SK-N-SH (cell line): ENCODE measurements around the gene MYO1H. TPM values are rescaled to one million over a fixed set of nuclear protein-coding genes. Genes with fewer than 3 reads are reported as not detected.
A peak's percentile ranks its signal among the peaks of the same experiment; 100 is the strongest.

Experiments
- CTCF ChIA-PET: fragments of 300-600, 350-600 bp; formaldehyde crosslinking; extraction: SDS; loops from one replicate; lab custom pipeline; 2021; lab: Yijun Ruan, JAX
- POLR2A ChIA-PET: fragments of 350-600 bp; sonication (Branson Sonifier 250); formaldehyde crosslinking; extraction: SDS; loops from one replicate; lab custom pipeline; 2020; ENCODE audit warnings: antibody characterized with exemption, inconsistent platforms; lab: Yijun Ruan, JAX
- DNase-seq: peaks from one replicate; pipeline ENCODE4 v3.0.0; 2012
- H2AFZ ChIP-seq: fragments of 200-600 bp; sonication (generic); 2 replicates; pipeline ENCODE4 v1.8.1; 2016; ENCODE audit warnings: antibody characterized with exemption, mild to moderate bottlenecking, low read depth
- H3F3A ChIP-seq: fragments of 200-600 bp; sonication (generic); replicated peaks from 2 replicates; pipeline ENCODE3; 2016; ENCODE audit warnings: antibody characterized with exemption, mild to moderate bottlenecking; ENCODE audit not compliant: insufficient read depth
- H3K27ac ChIP-seq, 2 experiments: fragments of 200-500 bp in 1 of 2; fragments of 200-600 bp in 1 of 2; sonication (Bioruptor generic) in 1 of 2; sonication (generic), shearing (Covaris generic) in 1 of 2; 2 replicates each; pipeline versions ENCODE4 v1.5.1 to v1.6.1; 2014 to 2016; ENCODE audit warnings: low read depth in 2 of 2, inconsistent platforms in 1 of 2, low read length in 1 of 2, mild to moderate bottlenecking in 1 of 2, mixed read lengths in 1 of 2
- H3K27me3 ChIP-seq: fragments of 200-600 bp; sonication (generic), shearing (Covaris generic); 2 replicates; pipeline ENCODE4 v1.6.1; 2016; ENCODE audit warnings: mixed run types; ENCODE audit not compliant: insufficient read depth
- H3K36me3 ChIP-seq, 2 experiments: fragments of 200-500 bp in 1 of 2; fragments of 200-600 bp in 1 of 2; sonication (Bioruptor generic) in 1 of 2; sonication (generic) in 1 of 2; replicated peaks in 1 of 2; 2 replicates each; pipeline versions ENCODE3 to v1.5.1; 2014 to 2016; ENCODE audit warnings: low read length in 1 of 2, mild to moderate bottlenecking in 1 of 2; ENCODE audit not compliant: insufficient read depth in 2 of 2, control insufficient read depth in 1 of 2
- H3K4me1 ChIP-seq, 2 experiments: fragments of 200-500 bp in 1 of 2; fragments of 200-600 bp in 1 of 2; sonication (Bioruptor generic) in 1 of 2; sonication (generic), shearing (Covaris generic) in 1 of 2; 2 replicates each; pipeline versions ENCODE4 v1.5.1 to v1.6.1; 2014 to 2016; ENCODE audit warnings: low read depth in 1 of 2, low read length in 1 of 2, mixed run types in 1 of 2; ENCODE audit not compliant: insufficient read depth in 2 of 2, control insufficient read depth in 1 of 2
- H3K4me2 ChIP-seq: fragments of 200-600 bp; sonication (generic), shearing (Covaris generic); 2 replicates; pipeline ENCODE4 v1.6.1; 2017; ENCODE audit warnings: mixed run types
- H3K4me3 ChIP-seq, 2 experiments: fragments of 200-500 bp in 1 of 2; fragments of 200-600 bp in 1 of 2; sonication (Bioruptor generic) in 1 of 2; sonication (generic), shearing (Covaris generic) in 1 of 2; 2 replicates each; pipeline versions ENCODE4 v1.5.1 to v1.8.1; 2014 to 2016; ENCODE audit warnings: low read depth in 2 of 2, inconsistent platforms in 1 of 2, low read length in 1 of 2, mild to moderate bottlenecking in 1 of 2, mixed read lengths in 1 of 2, moderate library complexity in 1 of 2
- H3K79me2 ChIP-seq: fragments of 200-600 bp; sonication (generic); 2 replicates; pipeline ENCODE4 v1.8.1; 2017; ENCODE audit warnings: mild to moderate bottlenecking; ENCODE audit not compliant: insufficient read depth
- H3K9ac ChIP-seq: fragments of 200-600 bp; sonication (generic); 2 replicates; pipeline ENCODE4 v1.6.1; 2017; ENCODE audit warnings: mixed run types
- H3K9me2 ChIP-seq: fragments of 200-600 bp; sonication (generic); 2 replicates; pipeline ENCODE4 v1.6.1; 2017; ENCODE audit warnings: mixed run types
- H3K9me3 ChIP-seq: fragments of 200-600 bp; sonication (generic); 2 replicates; pipeline ENCODE4 v1.6.1; 2017; ENCODE audit warnings: mixed run types, mild to moderate bottlenecking, moderate library complexity
- H4K20me1 ChIP-seq: fragments of 200-600 bp; sonication (generic); 2 replicates; pipeline ENCODE4 v1.6.1; 2017; ENCODE audit warnings: mild to moderate bottlenecking, mixed run types; ENCODE audit not compliant: insufficient read depth
- CHD2 ChIP-seq: fragments of 150-350 bp; IDR thresholded peaks from 2 replicates; pipeline ENCODE4 v1.6.1; 2018; ENCODE audit warnings: low read length; ENCODE audit not compliant: partially characterized antibody
- ELF1 ChIP-seq: IDR thresholded peaks from 2 replicates; pipeline ENCODE4 v1.4.0; 2012
- EP300 ChIP-seq, 2 experiments: IDR thresholded peaks; 2 replicates each; pipeline versions ENCODE4 v1.4.0 to v1.6.1; 2012; ENCODE audit warnings: borderline replicate concordance in 1 of 2, low read depth in 1 of 2, low read length in 1 of 2
- GATA2 ChIP-seq: sonication (generic); formaldehyde crosslinking; IDR thresholded peaks from 2 replicates; pipeline ENCODE4 v1.5.0; 2020; ENCODE audit warnings: mild to moderate bottlenecking, missing genetic modification reagents
- JUND ChIP-seq: IDR thresholded peaks from 2 replicates; pipeline ENCODE4 v1.4.0; 2012
- NRF1 ChIP-seq: IDR thresholded peaks from 2 replicates; pipeline ENCODE4 v1.6.1; 2012; ENCODE audit warnings: low read depth, mild to moderate bottlenecking, low read length
- PBX3 ChIP-seq: IDR thresholded peaks from 2 replicates; pipeline ENCODE4; 2012
- POLR2AphosphoS5 ChIP-seq: IDR thresholded peaks from 2 replicates; pipeline ENCODE4 v1.6.1; 2012; ENCODE audit warnings: low read depth, low read length
- RXRA ChIP-seq: IDR thresholded peaks from 2 replicates; pipeline ENCODE4 v1.4.0; 2012; ENCODE audit warnings: low read depth, mild to moderate bottlenecking, borderline replicate concordance
- SIN3A ChIP-seq: IDR thresholded peaks from 2 replicates; pipeline ENCODE4 v1.6.1; 2012; ENCODE audit warnings: low read depth, mild to moderate bottlenecking, low read length, moderate library complexity, borderline replicate concordance
- TAF1 ChIP-seq: IDR thresholded peaks from 2 replicates; pipeline ENCODE4 v1.6.1; 2012; ENCODE audit warnings: low read depth, mild to moderate bottlenecking, low read length, moderate library complexity, borderline replicate concordance
- TEAD4 ChIP-seq: IDR thresholded peaks from 2 replicates; pipeline ENCODE4 v1.4.0; 2012; ENCODE audit warnings: mild to moderate bottlenecking, borderline replicate concordance; ENCODE audit not compliant: insufficient read depth
- WGBS: methylation state at CpG from one replicate; pipeline ENCODE4 v1.1.6; 2017; ENCODE audit warnings: low lambda C conversion rate; 5-methylcytosine and 5-hydroxymethylcytosine counted together
- polyA plus RNA-seq, 3 experiments: library from polyadenylated mRNA; depleted of rRNA; stranded (reverse); fragments of >200 nt; gene quantifications; 2 replicates each; pipeline ENCODE4 v1.2.3, GENCODE V29; 2012

Gene MYO1H
- polyA plus RNA-seq, 1 of the 3 experiments (the other 2 are of a cell fraction) = not detected

DNA sequence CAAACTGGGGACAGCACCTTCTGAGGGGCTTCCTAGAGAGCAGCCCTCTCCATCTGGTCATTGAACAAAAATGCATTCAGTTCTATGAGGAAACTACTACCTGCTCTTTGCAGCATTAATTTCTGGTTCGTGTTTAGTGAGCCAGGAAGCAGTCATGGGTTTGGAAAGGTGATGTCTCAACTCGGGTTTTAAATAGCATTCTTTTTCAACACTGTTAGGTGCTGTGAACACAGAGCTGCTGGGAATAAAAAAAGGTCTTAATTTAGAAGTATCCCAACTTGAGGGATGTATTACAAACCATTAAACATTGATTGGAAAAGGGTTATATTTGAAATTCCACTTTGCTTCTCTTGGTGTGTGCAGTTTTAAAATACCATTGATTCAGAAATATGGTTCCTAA lies 9.3 kb downstream of the MYO1H start:
- POLR2A ChIA-PET = no interaction called here
- Histone ChIP-seq H3K9ac (no peak overlapping the region), H3K4me1 (peaks cover 0 to 6% of the 10 kb centered on the region in 2 experiments; a peak in 2 of 4 replicates), H3F3A (no peaks in the 10 kb centered on the region), H3K36me3 (no peaks in the 10 kb centered on the region), H3K27ac (no peak overlapping the region), H3K9me2 (no peaks in the 10 kb centered on the region), H3K79me2 (no peaks in the 10 kb centered on the region), H4K20me1 (no peaks in the 10 kb centered on the region), H3K4me2 (no peak overlapping the region)
- DNase-seq = no peak
- TF ChIP-seq JUND (no peak), SIN3A (no peak)
- TF ChIP-seq, all 33 proteins: peak for 0
- H3K27me3 ChIP-seq = peaks cover 12% of the 10 kb centered on the region; the same call in 1 of the 2 replicates
- CTCF ChIA-PET = interaction anchor here (1.3 kb wide), 1 partner anchor 93 kb away, joined by 4 read pairs; no protein-coding TSS in a partner anchor
- 27% methylated on average over 2 of the region's 2 CpGs for WGBS
- H3K4me3 ChIP-seq = no peak overlapping the region
- no peaks in the 10 kb centered on the region for H3K9me3 ChIP-seq
- H2AFZ ChIP-seq = no peak overlapping the region

- DNase-seq = peak; percentile 25
- H3K4me3 ChIP-seq = peak overlapping the region; percentile 25 to 31; a peak in 3 of 4 replicates
- H3K27me3 ChIP-seq = peaks cover 12% of the 10 kb centered on the region; the same call in 1 of the 2 replicates
- H2AFZ ChIP-seq = peak overlapping the region; percentile 42
- no peak for TF ChIP-seq ELF1
- peak; percentile 19; the same call in 1 of the 2 replicates for TF ChIP-seq GATA2
- TF ChIP-seq, all 33 proteins: peak for 1
- 42% methylated on average over 10 of the region's 10 CpGs for WGBS
- H3K4me1 ChIP-seq = peaks cover 0 to 6% of the 10 kb centered on the region in 2 experiments; a peak in 2 of 4 replicates
- CTCF ChIA-PET = no interaction called here
- no peaks in the 10 kb centered on the region for H3K9me3 ChIP-seq
- no peaks in the 10 kb centered on the region for H4K20me1 ChIP-seq
- peak overlapping the region in 1 of 2 experiments; percentile 47; a peak in 2 of 4 replicates for H3K27ac ChIP-seq
- H3K9ac ChIP-seq = no peak overlapping the region
- peak overlapping the region; percentile 22; the same call in 1 of the 2 replicates for H3K4me2 ChIP-seq
- H3K36me3 ChIP-seq = no peaks in the 10 kb centered on the region
- POLR2A ChIA-PET = no interaction called here
- no peaks in the 10 kb centered on the region for H3F3A ChIP-seq
- no peaks in the 10 kb centered on the region for H3K9me2 ChIP-seq
- no peaks in the 10 kb centered on the region for H3K79me2 ChIP-seq
Observed at GRCh38 chr12:109358154-109358869, 10.6 kb downstream of the MYO1H start.

DNA sequence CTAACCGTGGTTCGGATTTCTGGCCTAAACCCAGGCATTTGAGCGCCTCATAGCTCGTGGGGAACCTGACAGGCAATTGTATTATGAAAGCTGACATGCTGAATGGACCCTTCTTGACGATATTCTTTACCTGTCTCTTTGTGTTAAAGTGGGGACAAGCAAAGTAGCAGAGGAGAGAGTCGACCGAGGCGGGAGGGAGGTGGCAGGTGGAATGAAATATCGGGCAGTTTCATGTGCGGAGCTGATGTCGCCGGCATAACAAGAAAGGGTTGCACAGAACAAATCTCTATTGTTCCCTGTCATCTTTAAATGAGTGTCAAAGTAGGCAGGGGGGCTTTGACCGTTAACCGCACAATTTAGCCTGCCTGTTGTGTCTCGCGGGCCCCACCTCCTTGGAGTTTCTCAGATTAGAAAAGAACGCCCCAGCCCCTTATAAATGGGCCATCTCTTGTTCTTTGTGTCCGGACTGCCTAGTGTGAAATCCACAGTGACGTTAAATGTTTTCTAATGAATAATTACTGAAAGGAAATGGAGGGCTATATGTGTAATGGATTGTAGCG lies 11.5 kb downstream of the MYO1H start:
- CTCF ChIA-PET = no interaction called here
- H4K20me1 ChIP-seq = no peaks in the 10 kb centered on the region
- H3K4me3 ChIP-seq = no peak overlapping the region
- no peak overlapping the region for H3K27ac ChIP-seq
- 86% methylated on average over 20 of the region's 20 CpGs for WGBS
- H3K36me3 ChIP-seq = no peaks in the 10 kb centered on the region
- no peak overlapping the region for H3K4me2 ChIP-seq
- H2AFZ ChIP-seq = no peak overlapping the region
- no peaks in the 10 kb centered on the region for H3K9me2 ChIP-seq
- no peaks in the 10 kb centered on the region for H3K79me2 ChIP-seq
- H3K4me1 ChIP-seq = peaks cover 0 to 6% of the 10 kb centered on the region in 2 experiments; a peak in 2 of 4 replicates
- TF ChIP-seq RXRA (no peak), CHD2 (no peak), TEAD4 (no peak), POLR2AphosphoS5 (no peak), TAF1 (no peak), NRF1 (no peak), GATA2 (no peak), EP300 (IDR thresholded peaks at IDR 0.05; ENCODE audit: borderline replicate concordance in 1 of 2, low read depth in 1 of 2, low read length in 1 of 2) (no peak), PBX3 (no peak)
- no peaks in the 10 kb centered on the region for H3K9me3 ChIP-seq
- no peaks in the 10 kb centered on the region for H3F3A ChIP-seq
- peaks cover 12% of the 10 kb centered on the region; the same call in 1 of the 2 replicates for H3K27me3 ChIP-seq
- DNase-seq = no peak
- POLR2A ChIA-PET = no interaction called here
- H3K9ac ChIP-seq = no peak overlapping the region
